HG02970 (cell line): ENCODE measurements around the gene KRTAP10-5.
"Not testable (repeated sequence)": the region's sequence is repeated elsewhere in the genome, so short reads cannot be mapped to it uniquely, and the experiment has no call there.

Source experiments
- ATAC-seq: cut with Tn5 transposase; IDR thresholded peaks from one replicate; pipeline ENCODE4 v1.9.1; 2021; ENCODE audit warnings: mild to moderate bottlenecking, moderate library complexity, moderate number of reproducible peaks; ENCODE audit not compliant: unreplicated experiment, low FRiP score

The KRTAP10-5 gene

DNA sequence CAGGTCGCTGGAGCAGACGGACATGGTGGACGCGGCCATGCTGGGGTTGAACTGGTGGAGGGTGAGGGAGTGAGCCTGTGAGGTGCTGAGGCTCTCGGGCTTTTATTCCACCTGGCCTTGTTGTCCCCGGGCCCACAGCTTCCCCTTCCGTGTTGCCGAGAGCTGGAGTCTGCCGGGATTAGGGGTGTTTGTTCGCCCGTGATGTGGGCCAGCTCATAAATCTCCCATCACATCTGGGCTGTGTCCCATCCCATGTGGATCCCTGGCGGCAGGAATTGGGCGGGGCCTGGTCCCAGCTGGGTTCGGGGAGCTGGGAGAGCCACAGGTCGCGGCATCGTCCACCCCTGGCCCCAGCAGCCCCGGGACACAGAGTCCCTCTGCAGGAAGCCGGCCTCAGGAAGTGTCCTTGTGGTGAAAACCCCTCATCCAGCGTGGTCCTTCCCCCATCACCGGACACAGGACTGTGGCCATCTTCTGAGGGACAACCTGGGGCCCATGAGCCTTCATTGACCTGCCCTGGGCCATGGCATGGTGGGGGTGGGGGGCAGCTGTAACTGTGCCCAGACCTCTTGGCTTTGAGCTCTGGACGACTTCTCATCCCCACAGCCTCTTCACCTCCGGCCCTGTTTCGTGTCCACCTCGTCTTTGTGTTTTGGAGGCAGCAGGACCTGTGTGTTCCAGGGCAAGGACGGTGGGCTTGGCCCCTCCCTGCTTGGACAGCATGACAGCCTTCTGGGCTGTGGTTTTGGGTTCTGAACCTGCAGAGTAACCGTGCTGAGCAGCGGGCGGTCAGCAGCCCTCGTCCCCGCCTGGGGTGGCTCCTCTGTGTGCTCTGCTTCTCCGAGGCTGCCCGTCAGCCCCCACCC lies 12.3 kb upstream of the KRTAP10-5 start, which contains the start of gene KRTAP10-6:
TSS of gene KRTAP10-6 (minus strand) at position 60 of the 866 bp plus-strand sequence. CDS start at position 39, 21 bp downstream.
- no peak for ATAC-seq

DNA sequence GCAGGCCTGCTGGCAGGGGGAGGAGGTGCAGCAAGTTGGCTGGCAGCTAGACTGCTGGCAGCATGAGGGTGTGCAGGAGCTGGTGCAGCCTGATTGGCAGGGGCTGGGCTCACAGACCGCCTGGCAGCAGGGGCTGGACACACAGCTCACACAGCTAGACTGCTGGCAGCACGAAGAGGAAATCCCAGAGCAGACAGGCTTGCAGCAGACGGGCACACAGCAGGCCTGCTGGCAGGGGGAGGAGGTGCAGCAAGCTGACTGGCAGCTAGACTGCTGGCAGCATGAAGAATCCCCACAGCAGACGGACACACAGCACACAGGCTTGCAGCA lies 11.4 kb upstream of the KRTAP10-5 start:
- not testable (repeated sequence) for ATAC-seq

DNA sequence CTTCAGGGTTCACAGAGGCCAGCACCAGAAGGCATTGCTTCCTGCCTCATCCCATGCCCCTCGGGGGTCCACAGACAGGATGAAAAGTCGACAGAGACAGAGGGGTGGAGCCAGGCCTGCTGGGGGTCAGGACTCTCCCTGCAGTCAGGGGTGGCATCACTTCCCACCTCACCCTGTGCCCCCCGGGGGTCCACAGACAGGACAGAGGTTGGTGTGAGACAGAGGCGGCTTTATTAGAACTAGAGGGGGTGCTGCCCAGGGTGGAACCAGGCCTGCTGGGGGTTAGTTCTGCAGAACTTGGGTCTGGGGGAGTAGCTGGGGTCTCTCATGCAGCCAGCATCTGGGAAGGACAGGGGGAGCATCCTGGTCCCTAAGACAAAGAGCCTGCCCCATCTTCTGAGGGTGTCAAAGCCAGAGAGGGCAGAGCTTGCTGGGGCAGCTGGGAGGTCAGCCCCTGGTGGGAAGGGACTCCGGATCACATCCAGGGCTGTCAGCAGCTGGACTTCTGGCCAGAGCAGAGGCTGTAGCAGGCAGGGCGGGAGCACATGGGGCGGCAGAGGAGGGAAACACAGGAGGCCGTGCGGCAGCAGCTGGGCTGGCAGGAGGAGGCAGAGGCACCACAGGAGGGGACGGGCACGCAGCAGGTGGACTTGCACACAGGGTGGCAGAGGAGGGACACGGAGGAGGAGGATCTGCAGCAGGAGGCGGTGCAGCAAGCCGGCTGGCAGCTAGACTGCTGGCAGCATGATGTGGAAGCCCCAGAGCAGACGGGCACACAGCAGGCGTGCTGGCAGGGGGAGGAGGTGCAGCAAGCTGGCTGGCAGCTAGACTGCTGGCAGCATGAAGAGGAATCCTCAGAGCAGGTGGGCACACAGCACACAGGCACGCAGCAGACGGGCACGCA lies 10.7 kb upstream of the KRTAP10-5 start:
- not testable (repeated sequence) for ATAC-seq

DNA sequence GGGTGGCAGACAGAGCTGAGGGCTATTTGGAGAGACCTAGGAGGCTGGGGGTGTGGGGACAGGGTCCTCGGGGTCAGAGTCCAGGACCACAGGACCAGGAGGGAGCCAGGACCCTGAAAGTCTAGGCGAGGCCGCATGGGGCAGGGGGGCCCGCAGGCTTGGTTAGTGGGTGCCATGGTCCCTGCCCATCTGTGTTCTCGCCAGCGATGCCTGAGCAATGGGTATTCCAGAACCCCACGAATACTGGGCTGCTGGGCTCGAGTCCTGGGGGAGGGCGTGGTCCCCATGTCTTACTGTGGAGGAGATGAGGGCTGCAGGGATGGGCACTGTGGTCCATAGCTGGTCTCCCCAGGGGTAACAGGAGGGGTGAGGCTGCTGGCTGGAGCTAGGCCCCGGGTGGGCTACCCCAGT lies 9.9 kb upstream of the KRTAP10-5 start:
- no peak for ATAC-seq

DNA sequence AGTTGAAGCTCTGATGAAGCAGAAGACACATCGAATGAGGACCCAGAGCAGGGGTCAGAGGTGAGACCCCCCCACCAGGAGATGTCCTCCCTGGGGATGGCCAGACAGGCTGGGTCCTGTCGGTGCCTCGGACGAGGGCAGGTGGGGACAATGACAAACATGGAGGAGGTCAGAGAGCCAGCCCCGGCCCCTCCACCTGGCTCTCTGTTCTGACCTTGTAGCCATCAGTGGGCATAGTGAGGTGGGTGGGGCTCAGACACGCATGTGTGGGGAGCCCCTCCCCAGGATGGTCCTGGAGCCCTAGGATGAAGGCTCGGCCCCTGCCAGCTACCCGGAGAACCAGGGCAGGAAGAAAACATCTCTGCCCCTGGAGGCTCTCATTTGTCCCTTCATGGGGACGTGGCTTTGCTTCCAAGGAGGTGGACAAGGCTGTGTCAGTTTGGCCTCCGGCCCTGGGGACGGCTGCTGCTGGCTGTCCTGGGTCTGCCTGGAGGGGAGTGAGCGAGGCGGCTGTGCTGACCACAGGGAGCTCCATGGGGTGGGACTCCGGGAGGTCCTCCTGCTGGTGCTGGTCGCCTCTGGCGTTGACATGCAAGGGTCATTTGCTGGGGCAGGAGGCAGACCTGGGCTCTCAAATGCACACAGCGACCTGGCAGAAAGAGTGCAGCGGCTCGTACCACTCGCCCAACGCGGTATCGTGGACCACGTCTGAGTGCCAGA lies 9.3 kb upstream of the KRTAP10-5 start:
- ATAC-seq: no peak

DNA sequence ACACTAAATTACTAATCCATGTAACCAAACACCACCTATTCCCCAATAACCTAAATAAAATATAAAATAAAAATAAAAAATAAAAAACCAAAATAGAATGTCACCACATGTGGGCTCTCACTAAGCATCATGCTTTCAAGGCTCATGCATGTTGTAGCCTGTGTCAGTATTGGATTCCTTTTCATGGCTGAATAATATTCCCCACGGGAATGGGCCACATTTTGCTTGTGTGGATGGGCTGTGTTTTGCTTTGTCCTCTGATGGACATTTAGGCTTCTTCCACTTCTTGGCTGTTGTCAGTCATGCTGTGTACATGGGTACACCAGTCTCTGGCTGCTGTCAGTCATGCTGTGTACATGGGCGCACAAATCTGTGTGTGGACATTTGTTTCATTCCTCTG lies 8.7 kb upstream of the KRTAP10-5 start:
- no peak for ATAC-seq

DNA sequence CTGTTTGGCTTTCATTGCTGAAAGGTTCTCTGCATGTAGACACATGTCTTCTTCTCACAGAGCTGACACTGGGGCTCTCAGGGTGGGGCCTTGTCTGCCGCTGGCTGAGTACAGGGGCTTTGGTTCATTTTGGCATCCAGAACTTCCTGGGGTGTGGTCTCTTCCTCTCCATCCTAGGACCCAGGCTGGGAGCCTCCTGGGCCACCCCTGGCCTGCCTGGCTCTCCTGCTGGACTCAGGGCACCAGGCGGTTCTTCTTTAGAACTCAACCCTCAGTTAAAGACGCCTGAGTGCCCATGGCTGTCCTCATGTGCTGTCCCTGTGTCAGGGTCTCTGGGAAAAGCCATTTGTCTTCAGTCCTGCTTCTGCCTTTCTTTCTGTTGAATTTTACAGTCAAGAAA lies 5.5 kb upstream of the KRTAP10-5 start:
- ATAC-seq: no peak

DNA sequence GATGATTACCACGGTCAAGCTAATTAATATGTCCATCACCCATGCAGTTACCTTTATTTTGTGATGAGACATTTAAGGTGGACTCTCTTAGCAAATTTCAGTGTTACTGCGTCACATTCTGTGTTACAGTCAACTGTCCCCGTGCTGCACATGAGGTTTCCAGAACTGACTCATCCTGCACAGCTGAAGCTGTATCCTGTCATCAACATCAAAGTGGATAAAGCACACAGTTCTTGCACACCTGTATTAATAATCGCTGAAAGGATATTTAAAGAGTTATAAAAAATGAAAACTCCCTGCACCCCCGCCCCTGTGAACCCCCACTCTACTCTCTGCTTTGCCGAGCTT lies 3.4 kb upstream of the KRTAP10-5 start:
- ATAC-seq: no peak

DNA sequence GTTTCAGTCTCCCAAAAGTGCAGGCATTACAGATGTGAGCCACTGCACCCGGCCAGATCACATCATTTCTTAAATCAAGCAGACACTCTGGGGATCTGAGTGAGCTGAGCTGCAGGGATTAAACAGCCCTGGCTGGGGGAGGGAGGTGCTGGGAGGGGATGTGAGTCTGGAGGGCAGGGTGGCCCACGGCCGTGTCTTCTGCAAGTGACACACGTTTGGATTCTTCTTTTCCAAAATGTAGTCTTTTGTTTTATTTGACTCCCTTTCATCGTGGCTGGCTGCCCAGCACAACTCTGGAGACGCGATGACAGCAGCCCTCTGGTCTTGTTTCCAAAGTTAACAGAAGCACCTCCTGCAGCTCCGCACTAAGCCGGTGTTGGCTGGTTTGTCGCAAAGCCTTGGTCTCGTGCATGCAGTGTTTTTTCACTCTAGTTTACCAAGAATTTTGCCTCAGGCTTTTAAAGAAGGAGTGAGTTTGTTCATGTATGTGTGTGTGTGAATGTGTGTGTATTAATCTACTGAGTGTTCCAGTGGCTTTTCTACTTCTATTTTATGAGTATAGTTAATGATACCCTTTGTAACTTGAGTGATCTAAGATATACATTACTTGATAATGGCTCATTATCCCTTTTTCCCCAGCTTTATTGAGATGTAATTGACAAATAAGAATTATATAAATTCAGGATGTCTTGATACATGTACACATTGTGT lies 2.8 kb upstream of the KRTAP10-5 start:
- ATAC-seq: no peak

DNA sequence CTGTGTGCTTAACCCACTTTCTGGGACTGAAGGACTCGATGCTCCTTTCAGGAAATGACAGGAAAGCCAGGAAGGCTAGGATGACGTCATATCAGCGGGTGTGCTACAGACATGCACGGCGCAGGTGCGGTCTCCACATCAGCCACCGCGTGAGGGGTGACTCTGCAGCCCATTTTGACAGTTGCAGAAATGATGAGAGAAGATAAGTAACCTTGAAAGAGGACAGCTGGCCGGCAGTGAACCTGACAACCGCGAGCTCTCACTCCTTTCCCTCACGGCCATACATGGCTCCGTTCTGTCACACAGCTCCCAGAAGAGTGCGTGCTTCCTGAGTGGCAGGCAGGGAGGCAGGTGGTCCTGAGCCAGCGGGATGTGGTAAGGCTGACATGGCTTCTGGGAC lies 1.7 kb upstream of the KRTAP10-5 start:
- ATAC-seq: no peak

DNA sequence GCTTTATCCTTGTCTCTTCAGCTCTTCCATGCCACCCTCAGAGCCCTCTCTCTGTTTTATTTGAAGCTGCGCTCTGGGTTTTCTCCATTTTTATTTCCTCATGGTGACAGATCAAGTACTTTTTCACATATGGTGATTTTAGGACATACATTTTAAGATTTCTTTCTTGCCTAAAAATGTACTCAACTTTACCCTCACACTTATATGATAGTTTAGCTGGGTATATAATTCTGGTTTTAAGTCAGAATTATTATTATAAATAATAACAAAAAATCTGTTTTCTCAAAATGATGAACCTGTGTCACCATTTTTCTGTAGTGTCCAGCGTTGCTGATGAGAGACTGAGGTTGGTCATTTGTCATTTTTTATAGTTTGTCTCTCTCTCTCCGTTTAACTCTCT lies 754 bp upstream of the KRTAP10-5 start:
- ATAC-seq: no peak

DNA sequence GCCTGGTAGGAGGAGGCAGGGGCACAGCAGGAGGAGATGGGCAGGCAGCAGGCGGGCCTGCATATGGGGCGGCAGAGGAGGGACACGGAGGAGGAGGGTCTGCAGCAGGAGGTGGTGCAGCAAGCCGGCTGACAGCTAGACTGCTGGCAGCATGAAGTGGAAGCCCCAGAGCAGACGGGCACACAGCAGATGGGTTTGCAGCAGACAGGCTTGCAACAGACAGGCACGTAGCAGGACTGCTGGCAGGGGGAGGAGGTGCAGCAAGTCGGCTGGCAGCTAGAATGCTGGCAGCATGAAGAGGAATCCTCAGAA lies 615 bp downstream of the KRTAP10-5 start:
- ATAC-seq: no peak

DNA sequence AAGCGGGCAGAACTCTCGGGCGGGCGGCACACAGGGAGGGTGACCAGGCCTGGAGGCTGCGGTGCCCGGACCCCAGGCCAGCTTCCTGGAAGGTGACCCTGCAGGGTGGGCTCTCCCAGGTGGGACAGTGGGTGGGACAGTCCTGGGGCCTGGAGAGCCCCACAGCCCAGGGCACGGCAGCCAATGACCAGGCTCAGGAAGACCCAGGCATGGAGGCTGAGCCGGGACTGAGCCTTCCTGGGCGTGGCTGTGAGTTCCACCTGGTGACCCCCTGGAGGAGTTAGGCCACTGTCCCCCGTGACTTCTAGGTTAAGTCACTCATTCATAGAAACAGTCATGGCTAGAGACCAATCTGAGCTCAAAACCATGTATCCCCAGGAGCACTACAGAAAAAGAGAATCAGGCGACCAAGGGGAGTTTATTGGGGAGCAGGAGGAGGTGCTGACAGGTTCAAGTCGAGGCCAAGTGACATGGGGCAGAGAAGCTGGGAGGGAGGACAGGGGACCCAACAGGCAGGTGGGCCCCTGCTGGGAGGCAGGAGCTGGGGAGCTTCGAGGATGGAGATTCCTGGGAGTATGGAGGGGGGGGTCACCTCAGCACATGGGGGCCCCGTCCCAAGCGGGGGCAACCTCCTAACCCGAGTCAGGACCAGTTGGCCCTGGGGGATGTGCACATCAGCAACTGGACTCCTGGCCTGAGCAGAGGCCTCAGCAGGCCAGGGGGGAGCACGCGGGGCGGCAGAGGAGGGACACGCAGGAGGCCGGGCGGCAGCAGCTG lies 1.2 kb downstream of the KRTAP10-5 start:
- ATAC-seq: no peak

DNA sequence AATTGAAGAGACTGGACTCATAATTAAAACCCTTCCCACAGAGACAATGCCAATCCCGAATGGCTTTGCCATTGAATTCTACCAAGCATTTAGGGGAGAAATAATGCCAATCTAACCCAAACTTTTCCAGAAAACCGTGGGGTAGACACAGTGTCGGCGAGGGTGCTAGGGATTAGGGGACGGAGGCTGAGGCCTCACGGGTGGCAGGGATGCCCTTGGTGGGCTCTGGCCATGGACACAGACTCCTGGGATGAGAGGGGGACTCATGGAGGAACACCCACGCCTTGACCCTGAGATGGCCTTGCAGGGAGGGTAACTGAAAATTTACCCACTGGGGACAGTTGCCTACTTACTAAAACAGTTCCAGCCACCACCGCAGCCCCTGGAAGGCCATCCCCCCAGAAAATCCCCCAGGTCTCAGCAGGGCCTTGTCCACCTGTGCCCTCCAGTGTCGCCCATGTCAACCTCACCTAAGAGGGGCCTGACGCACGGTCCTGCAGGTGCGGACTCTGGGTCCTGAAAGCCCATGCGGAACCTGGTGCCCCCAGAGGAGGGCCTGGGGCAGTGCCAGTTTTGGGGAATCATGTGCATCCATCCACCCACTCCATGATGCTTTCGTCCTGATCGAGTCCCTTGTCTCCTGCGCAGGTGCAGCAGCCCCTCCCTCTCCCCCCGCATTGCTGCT lies 1.9 kb downstream of the KRTAP10-5 start:
- ATAC-seq: no peak

DNA sequence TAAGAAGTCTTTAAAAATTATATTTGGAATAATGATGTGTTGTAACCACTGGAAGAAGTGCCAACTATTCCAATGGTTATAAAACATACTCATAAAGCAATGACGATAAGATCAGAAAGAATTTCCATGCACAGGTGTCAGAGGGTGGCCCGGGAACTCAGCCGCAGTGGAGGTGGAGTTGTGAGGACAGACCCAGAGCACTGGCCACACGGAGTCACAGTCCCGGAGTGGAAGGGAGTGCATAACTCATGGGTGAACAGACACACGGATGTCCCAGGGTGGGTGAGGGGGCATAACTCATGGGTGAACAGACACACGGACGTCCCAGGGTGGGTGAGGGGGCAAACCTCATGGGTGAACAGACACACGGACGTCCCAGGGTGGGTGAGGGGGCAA lies 4.4 kb downstream of the KRTAP10-5 start:
- no peak for ATAC-seq

DNA sequence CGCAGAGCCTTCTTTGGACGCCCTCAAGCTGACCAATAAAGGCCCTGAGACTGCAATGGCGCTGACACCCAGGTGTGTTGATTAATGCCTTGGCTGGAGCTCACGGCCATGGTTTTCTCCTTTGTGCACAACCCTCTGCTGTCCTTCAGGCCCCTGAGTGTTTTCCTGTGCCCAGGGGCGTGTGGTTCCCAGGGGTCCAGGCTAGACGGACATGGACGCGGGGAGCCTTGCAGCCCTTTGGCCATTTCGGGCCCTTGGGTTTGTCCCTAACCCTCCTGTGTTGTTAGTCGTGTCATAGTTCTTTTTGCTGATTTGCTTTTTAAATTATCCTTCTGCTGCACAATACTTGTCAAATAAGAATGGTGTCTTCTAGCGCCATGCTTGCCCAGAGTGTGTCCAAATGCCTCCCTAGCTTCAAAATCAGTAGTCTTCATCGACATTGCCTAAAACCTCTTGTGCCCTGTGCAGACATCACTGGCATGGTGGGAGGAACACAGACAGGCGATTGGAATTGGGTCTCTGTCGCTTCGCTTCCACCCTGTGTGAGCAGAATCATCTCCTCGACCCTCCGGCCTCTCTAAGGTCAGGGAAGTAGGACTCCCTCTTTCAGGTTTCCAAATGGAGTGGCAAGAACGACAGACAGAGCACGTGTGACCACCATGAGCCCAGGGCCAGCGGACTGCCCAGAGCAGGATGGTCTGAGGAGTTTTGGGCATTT lies 4.9 kb downstream of the KRTAP10-5 start:
- no peak for ATAC-seq

DNA sequence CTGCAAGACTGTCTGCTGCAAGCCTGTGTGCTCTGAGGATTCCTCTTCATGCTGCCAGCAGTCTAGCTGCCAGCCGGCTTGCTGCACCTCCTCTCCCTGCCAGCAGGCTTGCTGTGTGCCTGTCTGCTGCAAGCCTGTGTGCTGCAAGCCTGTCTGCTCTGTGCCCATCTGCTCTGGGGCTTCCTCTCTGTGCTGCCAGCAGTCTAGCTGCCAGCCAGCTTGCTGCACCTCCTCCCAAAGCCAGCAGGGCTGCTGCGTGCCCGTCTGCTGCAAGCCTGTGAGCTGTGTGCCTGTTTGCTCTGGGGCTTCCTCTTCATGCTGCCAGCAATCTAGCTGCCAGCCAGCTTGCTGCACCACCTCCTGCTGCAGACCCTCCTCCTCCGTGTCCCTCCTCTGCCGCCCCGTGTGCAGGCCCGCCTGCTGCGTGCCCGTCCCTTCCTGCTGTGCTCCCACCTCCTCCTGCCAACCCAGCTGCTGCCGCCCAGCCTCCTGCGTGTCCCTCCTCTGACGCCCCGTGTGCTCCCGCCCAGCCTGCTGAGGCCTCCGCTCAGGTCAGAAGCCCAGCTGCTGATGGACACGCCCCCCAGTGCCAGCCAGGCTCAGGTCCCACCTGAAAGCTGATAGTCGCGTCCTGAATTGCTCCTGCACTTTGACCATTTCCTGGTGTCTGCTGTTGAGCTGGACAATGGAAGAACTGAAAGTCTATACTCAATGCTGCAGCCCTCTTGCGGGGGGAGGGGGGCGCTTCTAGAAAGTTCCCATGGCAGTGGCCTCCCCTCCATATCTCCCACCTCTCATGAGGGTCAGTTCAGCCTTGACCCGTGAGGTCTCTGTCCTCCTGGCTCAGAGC lies 5.7 kb downstream of the KRTAP10-5 start:
- no peak for ATAC-seq
